ENCODE results near the gene PDE11A.
"Not testable (repeated sequence)": the region's sequence is repeated elsewhere in the genome, so short reads cannot be mapped to it uniquely, and the experiment has no call there.

The PDE11A gene

DNA sequence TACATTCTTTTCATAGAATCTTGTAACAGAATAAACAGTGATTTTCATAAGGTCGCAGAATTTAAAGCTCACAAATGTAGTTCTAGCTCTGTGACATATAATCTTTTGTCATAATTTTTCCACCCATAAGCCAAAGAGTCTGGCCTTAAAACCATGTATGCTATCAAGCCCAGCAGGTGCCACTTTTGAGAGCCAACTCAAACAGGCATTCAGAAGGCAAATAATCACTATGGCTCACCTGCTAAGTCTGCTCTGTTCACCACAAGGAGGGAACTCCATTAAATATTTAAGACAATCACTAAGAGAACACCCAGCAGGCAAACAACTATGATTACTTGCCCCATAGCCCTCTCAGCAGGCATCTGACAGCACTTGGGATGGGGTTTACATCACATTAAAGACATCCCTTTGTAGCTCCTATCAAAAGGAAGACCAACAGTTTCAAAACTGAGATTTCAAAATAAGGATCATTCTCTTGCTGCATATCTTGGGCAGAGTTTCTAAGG is 241.6 kb downstream of the PDE11A start:
- in situ Hi-C loops (cut with MboI; ENCODE audit: low sequenced_read_pairs): no loop called here

DNA sequence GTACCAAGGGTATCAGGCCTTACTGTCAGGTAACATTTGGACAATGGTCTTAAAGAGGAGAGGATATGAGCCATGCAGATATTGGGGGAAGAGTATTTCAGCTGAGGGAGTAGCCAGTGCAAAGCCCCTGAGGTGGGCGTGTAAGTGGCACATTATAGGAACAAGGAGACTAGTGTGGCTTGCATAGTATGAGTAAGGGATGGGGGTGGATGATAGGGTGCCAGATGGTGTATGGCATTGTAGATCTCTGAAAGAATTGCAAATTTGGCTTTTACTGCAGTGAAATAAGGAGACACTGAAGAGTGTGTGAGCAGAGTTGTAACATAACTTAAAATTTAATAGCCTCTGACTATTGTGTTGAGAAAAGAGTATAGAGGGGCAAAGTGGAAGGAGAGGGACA is 244.0 kb downstream of the PDE11A start:
- in situ Hi-C loops (cut with MboI; ENCODE audit: low sequenced_read_pairs): no loop called here

DNA sequence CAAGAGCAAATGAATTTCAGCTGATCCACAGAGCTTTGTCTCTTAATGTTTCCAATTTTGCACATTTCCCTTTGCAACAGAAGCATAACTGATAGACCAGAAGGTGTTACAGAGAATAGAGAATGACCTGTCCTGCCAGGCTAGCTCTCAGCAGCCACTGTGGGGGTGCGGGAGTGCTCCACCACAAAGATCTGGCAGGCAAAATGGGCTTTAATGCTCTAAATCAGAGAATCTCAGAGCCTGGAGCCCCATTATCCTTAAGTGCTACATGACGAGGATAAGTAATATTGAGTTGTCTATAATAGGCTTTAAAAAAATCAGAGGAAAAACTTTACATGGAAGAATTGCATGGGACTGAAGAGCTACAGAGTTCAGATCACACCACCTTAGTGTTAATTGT is 245.7 kb downstream of the PDE11A start:
- in situ Hi-C loops (cut with MboI; ENCODE audit: low sequenced_read_pairs): no loop called here

DNA sequence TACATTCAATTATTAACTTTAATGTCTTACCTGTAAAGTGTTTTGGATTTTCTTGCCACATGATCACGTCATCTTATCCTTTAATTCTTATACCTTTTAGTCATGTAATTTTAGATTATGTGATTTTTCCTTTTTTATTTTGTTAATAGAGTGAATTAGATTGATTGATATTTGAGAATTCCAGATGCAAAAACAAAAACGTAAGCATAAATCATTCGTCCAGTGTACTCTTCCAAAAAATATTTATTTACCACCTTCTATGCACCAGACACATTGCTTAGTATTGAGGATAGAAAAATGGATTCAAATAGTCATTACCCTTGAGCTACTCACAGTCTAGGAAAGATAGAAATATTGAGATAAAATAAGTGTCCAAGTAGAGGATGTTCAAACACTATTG is 249.6 kb downstream of the PDE11A start:
- in situ Hi-C loops (cut with MboI; ENCODE audit: low sequenced_read_pairs): no loop called here

DNA sequence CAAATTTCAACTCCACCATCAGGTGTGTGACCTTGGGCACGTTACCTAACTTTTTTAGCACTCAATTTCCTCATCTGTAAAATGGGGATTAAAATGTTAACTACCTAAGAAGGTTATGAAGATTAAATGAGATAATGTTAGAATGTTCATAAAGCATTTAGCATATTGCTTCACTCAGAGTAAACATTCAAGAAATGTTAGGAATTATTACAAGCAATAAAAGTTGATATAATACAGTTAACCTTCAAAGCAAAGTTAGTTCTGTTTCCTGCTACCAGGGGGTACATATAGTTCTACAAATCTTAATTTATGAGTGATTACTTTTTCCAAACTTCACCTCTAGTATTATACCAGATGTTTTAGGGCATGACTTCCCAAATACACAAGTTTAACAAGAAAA is 254.2 kb downstream of the PDE11A start:
- in situ Hi-C loops (cut with MboI; ENCODE audit: low sequenced_read_pairs): no loop called here

DNA sequence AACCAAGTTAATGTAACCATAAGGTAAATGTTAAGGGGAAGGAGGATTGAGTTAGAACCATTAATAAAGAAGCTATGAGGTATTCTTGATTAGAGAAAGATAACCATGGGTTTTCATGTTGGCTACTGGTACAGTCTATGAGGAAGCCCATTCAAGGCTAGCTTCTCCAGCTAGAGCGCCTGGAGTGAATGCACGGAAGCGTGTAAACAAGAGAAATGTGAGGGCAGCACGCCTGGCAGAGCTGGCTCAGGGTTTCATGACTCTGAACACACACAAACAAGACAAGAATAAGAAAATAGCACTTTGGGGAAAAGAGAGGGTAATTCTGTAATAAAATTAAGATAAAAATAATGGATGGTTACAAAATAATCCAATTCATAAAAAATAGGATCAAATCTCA is 255.3 kb downstream of the PDE11A start:
- in situ Hi-C loops (cut with MboI; ENCODE audit: low sequenced_read_pairs): no loop called here

DNA sequence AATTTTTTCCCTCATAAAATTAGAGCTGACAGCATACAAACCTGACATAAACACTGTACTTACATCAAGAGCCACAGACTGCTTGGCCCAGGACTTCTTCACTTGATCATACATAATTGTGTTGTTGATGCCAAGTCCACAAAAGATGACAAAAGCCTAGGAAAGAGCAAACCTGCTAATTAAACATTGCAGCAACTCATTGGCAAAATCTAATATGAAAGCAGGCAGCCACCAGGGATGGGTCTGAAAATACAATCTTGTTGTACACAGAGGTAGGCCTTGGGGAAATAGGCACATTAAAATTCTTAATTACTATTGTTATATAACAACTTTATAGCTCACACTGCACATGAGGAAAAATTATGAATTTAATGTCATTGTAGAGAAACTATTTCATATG is 255.8 kb downstream of the PDE11A start:
- in situ Hi-C loops (cut with MboI; ENCODE audit: low sequenced_read_pairs): no loop called here

DNA sequence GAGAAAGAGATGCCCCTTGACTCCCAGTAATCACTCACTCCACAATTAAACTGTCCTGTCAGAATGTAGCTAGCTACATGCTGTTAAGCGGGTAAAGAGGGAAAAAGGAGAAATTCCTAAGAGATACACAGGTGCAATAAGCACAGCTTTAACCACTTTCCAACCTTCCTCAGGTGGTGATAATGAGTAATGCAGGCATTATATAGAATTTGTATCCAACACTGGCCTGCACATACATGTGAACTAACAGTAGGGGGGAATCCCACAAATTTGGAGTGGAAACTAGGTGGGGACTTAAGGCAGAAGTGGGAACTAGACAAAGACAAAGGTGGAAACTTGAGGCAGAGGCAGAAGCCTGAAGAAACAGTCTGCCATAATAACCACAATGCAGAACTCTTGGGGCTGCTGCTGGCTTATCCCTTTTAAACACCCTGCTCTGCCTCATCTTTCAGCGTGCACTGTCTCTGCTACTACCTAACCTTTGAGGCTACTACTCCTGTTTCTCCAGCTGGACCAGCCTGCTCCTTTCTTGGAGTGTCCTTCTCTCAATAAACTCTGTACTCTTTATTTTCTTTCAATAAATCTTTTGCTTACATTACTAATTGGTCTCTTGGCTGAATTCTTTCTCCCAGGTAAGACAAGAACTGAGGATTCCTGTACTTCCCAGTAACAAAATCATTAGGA is 259.7 kb downstream of the PDE11A start:
- in situ Hi-C loops (cut with MboI; ENCODE audit: low sequenced_read_pairs): no loop called here

DNA sequence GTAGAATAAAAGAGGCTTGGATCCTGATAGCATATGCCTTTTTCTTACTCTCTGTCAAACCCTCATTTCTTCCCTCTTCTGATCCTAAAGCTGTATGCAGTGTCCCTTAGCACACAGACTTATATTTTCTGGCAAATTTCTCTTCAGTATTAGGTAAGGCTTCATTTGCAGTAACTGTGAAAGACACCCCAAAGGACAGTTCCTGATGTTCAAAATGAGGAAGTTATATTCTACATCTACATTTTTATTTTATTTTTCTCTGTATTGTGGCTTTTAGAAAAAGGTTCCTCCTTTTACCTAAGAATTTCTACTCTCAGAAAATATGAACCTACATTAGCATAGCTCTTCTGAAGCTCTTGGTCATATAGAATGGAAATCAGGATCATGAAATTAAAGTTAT is 261.7 kb downstream of the PDE11A start:
- in situ Hi-C loops (cut with MboI; ENCODE audit: low sequenced_read_pairs): no loop called here

DNA sequence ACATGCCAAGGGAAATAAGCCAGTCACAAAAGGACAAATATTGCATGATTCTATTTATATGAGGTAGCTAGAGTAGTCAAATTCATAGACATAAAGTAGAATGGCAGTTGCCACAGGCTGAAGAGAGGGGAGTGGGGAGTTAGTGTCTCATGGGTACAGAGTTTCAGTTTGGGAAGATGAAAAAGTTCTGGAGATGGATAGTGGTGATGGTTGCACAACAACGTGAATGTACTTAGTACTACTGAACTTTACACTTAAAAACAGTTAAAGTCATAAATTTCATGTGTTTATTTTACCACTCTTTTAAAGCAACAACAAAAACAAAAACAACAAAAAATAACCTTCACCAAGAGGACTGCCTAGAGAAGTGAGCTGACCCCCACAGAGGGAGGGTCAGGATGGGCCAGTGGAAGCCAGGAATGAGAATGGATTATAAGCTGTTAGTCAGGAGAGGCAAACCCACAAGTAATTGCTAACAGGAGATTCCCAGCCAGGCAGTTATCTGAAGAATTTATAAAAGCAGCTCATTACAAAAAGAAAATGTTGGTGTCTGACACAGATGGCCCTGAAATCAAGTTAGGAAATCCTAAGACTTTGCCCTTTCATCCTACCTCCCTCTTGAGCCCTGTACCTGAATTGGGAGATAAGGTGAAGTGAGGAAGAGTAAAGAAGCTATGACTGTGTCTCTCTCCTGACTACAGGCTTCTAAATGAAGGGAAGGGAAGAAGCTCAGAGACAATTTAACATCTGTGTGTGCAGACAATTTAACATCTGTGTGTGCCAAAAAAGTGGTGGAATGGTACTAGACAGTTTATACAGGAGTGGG is 263.4 kb downstream of the PDE11A start:
- in situ Hi-C loops (cut with MboI; ENCODE audit: low sequenced_read_pairs): no loop called here

DNA sequence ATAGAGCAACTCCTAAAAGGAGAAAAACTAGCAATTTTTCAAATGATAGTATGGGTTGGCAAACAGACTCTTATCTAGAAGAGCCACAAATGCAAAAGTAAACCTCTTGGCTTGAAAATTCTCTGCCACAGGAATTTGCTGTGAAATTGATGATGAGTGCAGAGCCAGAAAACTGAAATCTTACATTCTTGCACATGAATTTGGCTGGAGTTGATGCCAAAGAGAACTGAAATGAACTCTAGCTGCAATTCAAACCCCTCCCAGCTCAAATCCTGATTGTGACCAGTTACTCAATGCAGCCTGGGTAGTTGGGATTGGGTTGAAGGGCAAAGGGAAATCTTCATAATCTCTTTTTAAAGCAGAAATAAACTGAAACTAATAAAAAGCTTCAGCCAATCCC is 266.6 kb downstream of the PDE11A start:
- in situ Hi-C loops (cut with MboI; ENCODE audit: low sequenced_read_pairs): no loop called here

DNA sequence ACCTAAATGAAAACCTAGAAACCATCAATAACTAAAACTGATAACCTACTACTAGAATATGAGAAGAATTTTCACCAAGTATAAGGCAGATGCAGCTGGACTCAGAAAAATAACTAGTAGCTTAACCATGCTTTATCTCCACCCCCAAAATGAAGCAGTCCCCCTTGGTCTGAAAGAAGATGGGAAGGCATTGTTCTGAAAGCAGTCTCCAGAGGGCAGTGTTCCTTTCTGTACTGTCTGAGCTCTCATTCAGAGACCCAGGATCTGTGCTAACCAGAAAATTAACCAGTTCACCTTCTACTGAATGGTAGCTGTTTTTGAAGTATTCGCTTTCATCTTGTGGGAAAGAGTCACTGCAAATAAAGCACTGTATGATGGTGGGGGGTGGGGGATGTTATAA is 273.0 kb downstream of the PDE11A start:
- in situ Hi-C loops (cut with MboI; ENCODE audit: low sequenced_read_pairs): no loop called here

DNA sequence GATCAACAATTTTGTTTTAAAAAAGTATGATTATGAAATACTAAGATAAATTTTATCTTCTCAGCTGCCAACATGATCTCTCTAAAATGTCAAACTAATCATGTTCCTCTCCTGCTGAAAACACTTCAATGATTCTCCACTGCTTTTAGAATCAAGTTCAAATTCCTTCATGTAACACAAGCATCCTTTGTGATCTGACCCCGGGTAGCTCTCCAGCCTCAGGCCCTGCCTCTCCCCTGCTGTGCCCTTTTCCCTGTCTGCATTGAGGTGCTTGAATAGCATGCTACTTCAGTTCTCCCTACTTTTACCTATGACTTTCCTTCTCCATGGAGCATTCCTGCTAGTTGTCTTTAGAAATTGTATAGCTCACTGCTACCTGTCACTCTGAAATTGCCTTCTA is 274.8 kb downstream of the PDE11A start:
- in situ Hi-C loops (cut with MboI; ENCODE audit: low sequenced_read_pairs): no loop called here

DNA sequence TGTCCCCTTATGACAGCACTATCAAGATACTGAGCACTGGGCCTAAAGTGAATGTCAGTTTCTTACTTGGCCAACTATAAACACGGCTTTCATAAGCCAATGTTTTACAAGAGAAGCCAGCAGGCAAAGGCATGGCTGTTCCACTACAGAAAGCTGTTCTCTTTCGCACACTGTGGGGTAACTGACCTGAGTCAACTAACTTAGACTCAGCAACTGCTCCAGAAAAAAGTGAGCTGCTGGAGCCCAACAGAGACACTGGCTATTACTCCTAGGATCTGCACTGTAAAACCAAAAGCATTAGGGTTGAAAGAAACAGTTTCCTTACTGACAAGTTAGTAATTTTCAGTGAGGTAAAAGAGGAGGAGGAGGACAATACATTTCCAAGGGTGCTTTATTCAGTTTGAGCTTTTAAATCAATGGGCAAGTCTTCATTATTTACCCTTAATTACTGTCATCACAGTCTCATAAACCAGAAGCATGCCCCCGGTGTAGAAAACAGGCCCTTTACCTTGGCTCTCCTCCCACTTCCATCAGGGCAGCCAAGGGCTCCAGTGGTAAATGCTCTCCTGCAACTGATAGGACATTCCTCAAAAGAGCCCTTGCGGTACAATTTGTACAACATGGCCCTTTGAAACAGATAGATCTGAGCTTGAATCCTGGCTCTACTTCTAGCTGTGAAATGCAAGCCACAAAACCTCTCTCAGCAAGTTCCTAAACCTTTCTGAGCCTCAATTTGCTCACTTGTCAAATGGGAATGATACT is 275.7 kb downstream of the PDE11A start:
- in situ Hi-C loops (cut with MboI; ENCODE audit: low sequenced_read_pairs): no loop called here

DNA sequence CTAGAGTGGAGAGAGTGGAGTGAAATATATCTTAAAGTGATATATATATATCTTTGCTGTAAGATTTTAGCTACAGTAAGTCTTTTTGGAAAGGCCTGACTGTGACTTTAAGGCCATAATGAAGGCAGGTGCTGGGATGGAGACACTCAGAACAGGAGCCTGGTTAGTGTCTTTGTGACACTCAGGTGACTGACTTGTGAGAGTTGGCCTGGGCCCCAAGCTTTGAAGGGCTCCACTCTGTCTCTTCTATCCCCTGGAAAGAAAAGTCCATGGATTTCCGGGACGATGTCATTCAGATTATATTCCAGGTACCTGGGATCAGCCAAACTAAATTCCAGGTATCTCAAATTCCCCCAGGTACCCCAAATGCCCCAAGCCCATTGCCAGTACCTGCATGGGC is 276.6 kb downstream of the PDE11A start:
- in situ Hi-C loops (cut with MboI; ENCODE audit: low sequenced_read_pairs): no loop called here

DNA sequence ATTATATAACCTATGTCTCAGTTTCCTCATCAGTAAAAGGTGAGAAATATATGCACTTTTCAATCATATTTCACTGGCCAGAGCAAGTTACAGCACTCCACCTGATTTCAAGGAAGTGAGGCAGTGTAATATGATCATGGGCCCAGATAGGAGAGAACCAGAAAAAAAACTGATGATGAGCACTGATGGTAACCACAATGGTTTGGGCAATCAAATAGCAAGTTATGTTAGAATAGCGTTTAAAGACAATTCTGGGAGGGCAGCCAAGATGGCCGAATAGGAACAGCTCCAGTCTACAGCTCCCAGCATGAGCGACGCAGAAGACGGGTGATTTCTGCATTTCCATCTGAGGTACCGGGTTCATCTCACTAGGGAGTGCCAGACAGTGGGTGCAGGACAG is 287.4 kb downstream of the PDE11A start:
- in situ Hi-C loops (cut with MboI; ENCODE audit: low sequenced_read_pairs): not testable (repeated sequence)

DNA sequence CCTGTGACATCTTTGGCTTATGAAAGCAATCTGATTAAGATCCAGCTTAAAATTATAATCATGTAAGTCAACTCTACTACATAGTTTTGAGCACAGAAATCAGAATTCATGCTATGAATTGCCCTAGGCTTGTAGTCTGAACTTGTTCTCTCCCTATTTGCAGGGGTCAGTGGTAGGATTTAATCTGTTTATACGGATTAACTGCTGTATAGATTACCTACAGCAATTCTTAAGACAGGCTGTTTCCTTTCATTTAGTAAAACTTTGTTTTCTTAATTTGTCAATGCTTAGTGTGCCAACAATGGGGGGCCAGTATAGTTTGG is 287.9 kb downstream of the PDE11A start:
- in situ Hi-C loops (cut with MboI; ENCODE audit: low sequenced_read_pairs): no loop called here

DNA sequence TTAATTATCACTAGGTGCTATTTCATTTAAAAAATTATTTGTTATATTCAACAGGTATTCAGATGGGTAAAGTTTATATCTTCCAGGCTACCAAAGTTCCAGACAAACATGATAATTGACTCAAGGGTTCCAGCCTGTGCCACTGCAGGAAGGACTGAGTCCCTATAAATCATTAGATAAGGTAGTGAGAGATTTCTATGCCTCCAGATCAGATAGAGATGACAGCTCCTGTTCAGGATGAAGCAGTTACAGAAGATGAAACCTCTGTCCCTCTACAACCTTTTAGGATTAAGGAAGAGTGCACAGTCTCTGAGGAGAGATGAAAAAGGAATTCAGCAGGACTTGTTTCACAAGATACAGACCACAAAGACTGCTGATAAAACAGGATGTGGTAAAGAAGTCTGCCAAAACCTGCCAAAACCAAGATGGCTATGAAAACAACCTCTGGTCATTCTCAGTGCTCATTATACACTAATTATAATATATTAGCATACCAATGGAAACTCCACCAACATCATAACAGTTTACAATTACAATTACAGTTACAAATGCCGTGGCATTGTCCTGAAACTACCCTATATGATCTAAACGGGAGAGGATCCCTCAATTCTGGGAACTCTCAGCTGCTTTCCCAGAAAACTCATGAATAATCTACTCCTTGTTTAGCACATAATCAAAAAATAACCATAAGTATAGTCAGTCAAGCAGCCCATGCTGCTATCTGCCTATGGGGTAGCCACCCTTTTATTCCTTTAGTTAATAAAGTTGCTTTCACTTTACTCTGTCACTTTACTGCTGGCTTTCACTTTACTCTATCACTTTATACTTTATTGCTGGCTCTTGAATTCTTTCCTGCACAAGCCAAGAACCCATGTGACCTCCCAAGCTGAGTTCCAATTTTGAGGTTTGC is 288.5 kb downstream of the PDE11A start:
- in situ Hi-C loops (cut with MboI; ENCODE audit: low sequenced_read_pairs): no loop called here

DNA sequence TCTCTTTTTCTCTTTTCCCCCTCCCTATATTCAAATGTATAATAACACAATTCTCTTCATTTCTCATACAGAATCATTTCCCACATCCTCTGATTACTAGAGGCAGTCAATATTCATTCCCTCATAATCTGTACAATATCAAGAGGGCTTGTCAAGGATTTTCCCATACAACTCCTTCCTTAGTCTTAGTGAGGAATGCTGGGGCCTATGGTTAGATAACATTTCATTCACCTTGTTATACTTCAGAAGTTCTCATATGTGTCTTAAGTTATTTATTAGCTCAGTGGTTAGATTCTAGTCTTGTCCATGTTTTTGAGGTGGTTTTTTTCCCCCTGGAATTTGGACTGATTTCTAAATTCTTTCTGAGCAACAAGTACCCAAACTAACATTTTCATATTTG is 289.5 kb downstream of the PDE11A start:
- in situ Hi-C loops (cut with MboI; ENCODE audit: low sequenced_read_pairs): no loop called here

DNA sequence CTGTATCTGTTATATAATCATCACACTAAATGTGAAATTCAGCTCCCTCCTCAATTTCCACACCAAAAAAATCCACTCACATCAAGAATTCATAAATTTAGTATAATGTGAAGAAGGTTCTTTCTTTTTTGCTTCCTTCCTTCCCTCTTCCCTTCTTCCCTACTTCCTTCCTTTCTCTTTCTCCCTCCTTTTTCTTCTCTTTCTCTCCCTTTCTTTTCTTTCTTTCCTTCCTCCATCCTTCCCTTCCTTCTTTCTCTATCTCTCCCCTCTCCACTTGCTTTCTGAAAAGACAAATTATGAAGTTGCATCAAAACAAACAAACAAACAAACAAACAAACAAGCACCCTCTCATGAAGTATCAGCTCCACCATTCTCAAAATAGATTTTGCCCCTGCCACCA is 290.0 kb downstream of the PDE11A start:
- in situ Hi-C loops (cut with MboI; ENCODE audit: low sequenced_read_pairs): no loop called here

DNA sequence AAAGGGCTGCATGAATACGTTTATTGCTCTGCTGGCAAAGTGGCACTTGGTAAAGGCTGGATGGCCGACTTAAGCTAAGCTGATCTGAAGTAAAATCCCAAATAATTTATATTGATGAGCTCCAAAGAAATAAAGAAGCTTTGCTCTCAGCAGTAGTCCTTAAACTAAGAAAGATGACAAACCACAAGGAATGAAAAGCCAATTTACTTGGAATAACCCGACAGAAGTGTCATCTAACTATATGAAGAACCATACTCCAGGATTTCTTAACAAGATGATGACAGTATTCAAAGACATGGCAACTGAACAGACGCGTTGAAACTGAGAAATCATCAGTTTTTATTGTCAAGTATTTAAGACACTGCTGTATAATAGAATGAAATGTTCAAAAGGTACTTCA is 294.1 kb downstream of the PDE11A start:
- in situ Hi-C loops (cut with MboI; ENCODE audit: low sequenced_read_pairs): no loop called here
